Right cardiac atrium (tissue), 5 donors: Measurements from ENCODE around the gene GLMP. TPM values are rescaled to one million over a fixed set of nuclear protein-coding genes. Genes with fewer than 3 reads are reported as not detected.

ENCODE experiments used
- ATAC-seq, 2 donors: fragments of 200-7000 bp; cut with Tn5 transposase; one replicate each; pipeline versions ENCODE4 v1.8.0 to v1.9.1; 2020; ENCODE audit warnings: moderate library complexity in 2 of 2, mild to moderate bottlenecking in 1 of 2
- DNase-seq, 3 donors: peaks; one replicate each; pipeline ENCODE4 v3.0.0-alpha.2; 2020
- H3K27ac ChIP-seq: one replicate; pipeline ENCODE4 v1.5.1; 2013; ENCODE audit warnings: mild to moderate bottlenecking, low read length, control low read depth, moderate library complexity
- H3K27me3 ChIP-seq: one replicate; pipeline ENCODE4 v1.6.1; 2013; ENCODE audit not compliant: control insufficient read depth, insufficient read depth
- H3K4me1 ChIP-seq: one replicate; pipeline ENCODE4 v1.6.1; 2013; ENCODE audit warnings: low read length; ENCODE audit not compliant: control insufficient read depth, insufficient read depth
- H3K4me3 ChIP-seq: one replicate; pipeline ENCODE4 v1.5.1; 2013; ENCODE audit warnings: low read length, control low read depth
- H3K9me3 ChIP-seq: one replicate; pipeline ENCODE4 v1.6.1; 2013; ENCODE audit warnings: low read length; ENCODE audit not compliant: control insufficient read depth
- WGBS: extraction: QIAGEN DNeasy Blood & Tissue Kit; methylation state at CpG from one replicate; pipeline ENCODE4 v1.1.7; 2013; 5-methylcytosine and 5-hydroxymethylcytosine counted together
- intact Hi-C, 4 donors: fragments of 100-400 bp; cut with DNase I; formaldehyde crosslinking; loops; one replicate each; pipeline versions ENCODE4 v1.11.0 to v1.14.0; 2022 to 2023
- polyA plus RNA-seq: library from polyadenylated mRNA; stranded (reverse); fragments of 200-250 nt; gene quantifications from one replicate; pipeline ENCODE4 v1.2.3, GENCODE V29; 2013
- total RNA-seq, 4 donors: library from RNA; stranded (reverse); fragmentation: NEBNext Ultra II Directional; extraction: Animal tissue kit (Norgen Biotek cat#: 25700); gene quantifications; one replicate each; pipeline ENCODE4 v1.2.1, GENCODE V29; 2021
- donor health status: healthy with polysubstance abuse.
- donor health status: DM: no; HTN: yes; CAD: no.
- donor health status: DM: no; HTN: no; CAD: no.
- donor health status: DM: no; HTN: yes; CAD: no; lungs with severe emphysema.
- donor health status: DM: yes; HTN: yes; CAD: no.

The GLMP gene
- total and polyA plus RNA-seq, 5 donors, result 19.8 to 28.4 (median 23.9) TPM

DNA sequence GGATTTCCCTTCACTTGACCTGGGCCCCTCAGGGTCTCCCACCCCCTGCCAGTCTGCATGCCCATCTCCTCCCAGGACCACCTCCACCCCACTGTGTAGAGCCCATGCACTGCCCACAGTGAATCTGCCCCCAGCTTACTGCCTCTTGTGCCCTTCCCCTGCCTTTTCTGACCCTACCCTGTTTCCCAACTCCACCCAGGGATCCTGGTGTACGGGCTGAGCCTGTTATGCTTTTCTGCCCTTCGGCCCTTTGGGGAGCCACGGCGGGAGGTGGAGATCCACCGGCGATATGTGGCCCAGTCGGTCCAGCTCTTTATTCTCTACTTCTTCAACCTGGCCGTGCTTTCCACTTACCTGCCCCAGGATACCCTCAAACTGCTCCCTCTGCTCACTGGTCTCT is 9.4 kb downstream of the GLMP start:
- no peaks in the 10 kb centered on the region for H3K9me3 ChIP-seq
- ATAC-seq (no peak), DNase-seq (no peak)
- no peak overlapping the region for H3K27ac ChIP-seq
- peaks cover 12% of the 10 kb centered on the region for H3K4me1 ChIP-seq
- intact Hi-C loops, result no loop called here
- H3K4me3 ChIP-seq, result no peak overlapping the region
- no peaks in the 10 kb centered on the region for H3K27me3 ChIP-seq
- 95% methylated on average over 8 of the region's 8 CpGs for WGBS

- WGBS, result 89% methylated on average over 21 of the region's 21 CpGs
- no peaks in the 10 kb centered on the region for H3K27me3 ChIP-seq
- DNase-seq (no peak), ATAC-seq (no peak)
- no peaks in the 10 kb centered on the region for H3K9me3 ChIP-seq
- peaks cover 12% of the 10 kb centered on the region for H3K4me1 ChIP-seq
- no peak overlapping the region for H3K27ac ChIP-seq
- intact Hi-C loops, result no loop called here
- no peak overlapping the region for H3K4me3 ChIP-seq
Observed at GRCh38 chr1:156285437-156285836, 10.0 kb downstream of the GLMP start.

GRCh38 chr1:156284757-156285156 is 10.7 kb downstream of the GLMP start:
- intact Hi-C loops, result no loop called here
- peaks cover 16% of the 10 kb centered on the region for H3K4me1 ChIP-seq

GRCh38 chr1:156284112-156284511 is 11.4 kb downstream of the GLMP start, which contains the start of gene TMEM79:
Gene TMEM79 (plus strand): TSS chr1:156284325. CDS start chr1:156285227, 902 bp downstream.
- WGBS, result 90% methylated on average over 7 of the region's 7 CpGs
- Histone ChIP-seq H3K27ac (no peak within 1 kb of the TSS), H3K27me3 (no peaks in the 10 kb centered on the region), H3K4me3 (peak within 1 kb of the TSS; percentile 74), H3K9me3 (no peaks in the 10 kb centered on the region), H3K4me1 (peaks cover 16% of the 10 kb centered on the region)
- intact Hi-C loops, result no loop called here
- DNase-seq, result no peak
- no peak for ATAC-seq

More at GRCh38 chr1:156284757-156285156, 10.7 kb downstream of the GLMP start:
- no peak for ATAC-seq
- H3K27ac ChIP-seq, result no peak overlapping the region
- H3K4me3 ChIP-seq, result no peak overlapping the region
- no peaks in the 10 kb centered on the region for H3K27me3 ChIP-seq
- 73% methylated on average over 4 of the region's 4 CpGs for WGBS
- DNase-seq, result no peak
- H3K9me3 ChIP-seq, result no peaks in the 10 kb centered on the region

- Histone ChIP-seq H3K4me3 (peak overlapping the region; percentile 74), H3K27ac (no peak overlapping the region), H3K4me1 (peaks cover 16% of the 10 kb centered on the region), H3K9me3 (no peaks in the 10 kb centered on the region), H3K27me3 (no peaks in the 10 kb centered on the region)
- no peak for DNase-seq
- intact Hi-C loops, result no loop called here
- WGBS, result 87% methylated on average over 1 of the region's 1 CpG
- ATAC-seq, result no peak
Observed at GRCh38 chr1:156283521-156283920, 12.0 kb downstream of the GLMP start.

DNA sequence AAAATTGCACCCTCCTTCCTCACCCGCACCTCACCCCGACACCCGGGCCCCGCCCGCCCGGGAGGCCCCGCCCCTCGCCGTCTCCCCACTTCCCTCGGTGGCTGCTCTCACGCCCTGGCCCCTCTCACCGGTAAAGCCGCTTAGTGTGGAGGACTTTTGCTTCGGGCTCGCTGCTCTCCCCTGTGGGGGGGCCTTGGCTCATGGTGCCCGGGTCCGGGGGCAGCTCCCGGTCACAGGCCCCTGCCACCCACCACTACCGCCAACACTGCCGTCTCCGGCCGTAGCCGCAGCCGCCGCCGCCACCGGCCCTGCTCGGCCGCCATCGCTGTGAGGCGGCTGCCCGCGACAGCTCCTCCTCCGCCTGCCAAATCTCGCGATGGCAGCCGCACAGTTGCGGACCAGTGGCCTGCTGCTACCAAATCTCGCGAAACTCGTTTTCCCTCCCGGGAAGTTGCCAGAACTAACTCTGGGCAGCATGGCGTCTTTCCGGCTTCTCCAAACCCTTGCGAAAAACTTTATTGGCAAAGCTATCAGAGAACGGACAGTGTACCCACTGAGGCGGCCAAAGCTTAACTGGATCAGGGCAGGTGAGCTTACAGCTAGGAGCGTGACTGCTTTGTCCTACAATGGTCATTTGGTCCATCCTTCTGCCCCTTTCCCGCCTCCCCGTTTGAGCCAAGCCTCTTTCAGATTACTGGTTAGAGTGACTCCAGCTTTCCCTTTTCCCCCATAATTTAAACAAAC is 12.8 kb downstream of the GLMP start, which contains the start of gene SMG5:
Gene SMG5, minus strand, starts transcription at position 347 of the 744 bp plus-strand sequence. Its CDS starts 145 bp downstream, at position 202.
- Histone ChIP-seq H3K27ac (peak within 1 kb of the TSS; percentile 91), H3K4me1 (peaks cover 16% of the 10 kb centered on the region), H3K4me3 (peak within 1 kb of the TSS; percentile 74), H3K27me3 (no peaks in the 10 kb centered on the region), H3K9me3 (no peaks in the 10 kb centered on the region)
- intact Hi-C loops, result no loop called here
- under 1% methylated on average over 50 of the region's 50 CpGs for WGBS
- peak; percentile 94 to 95 for ATAC-seq
- DNase-seq, result peak; percentile 98

DNA sequence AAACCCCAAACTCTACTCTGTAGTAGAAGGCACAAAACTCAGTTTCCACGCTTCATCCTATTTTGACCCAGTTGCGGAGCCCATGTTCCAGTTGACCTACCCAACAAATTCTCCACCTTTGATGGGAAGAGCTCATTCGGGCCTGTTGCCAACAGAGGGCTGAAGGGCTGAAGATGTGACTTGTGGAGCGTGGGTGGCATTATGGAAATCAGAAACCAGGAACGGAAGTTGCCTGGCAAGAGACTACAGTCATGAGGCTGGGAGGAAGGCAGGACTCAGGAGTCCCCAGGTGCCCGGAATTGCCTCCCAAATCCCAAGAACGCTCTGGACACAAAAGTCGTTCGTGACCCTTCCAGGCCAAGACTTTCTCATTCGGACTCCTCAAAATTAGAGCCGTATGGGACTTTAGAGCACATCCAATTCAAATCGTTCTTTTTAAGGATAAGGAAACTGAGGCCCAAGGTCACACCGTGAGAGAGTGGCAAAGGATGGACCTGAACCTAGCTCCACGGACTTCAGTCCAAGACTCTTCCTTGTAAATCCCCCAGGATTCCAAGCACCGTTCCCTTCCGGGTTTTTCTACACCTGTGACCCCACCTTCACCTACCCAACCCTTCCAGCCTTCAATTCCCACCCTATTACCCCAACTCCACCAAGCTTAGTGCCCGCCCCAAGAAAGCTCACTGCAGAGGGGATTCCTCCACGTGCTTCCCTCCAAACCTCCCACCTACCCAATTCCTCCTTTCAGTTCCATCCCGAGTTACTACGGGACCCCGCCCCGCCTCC is 13.6 kb downstream of the GLMP start:
- Histone ChIP-seq H3K27ac (peak overlapping the region; percentile 91), H3K4me3 (peak overlapping the region; percentile 74), H3K4me1 (peaks cover 16% of the 10 kb centered on the region), H3K27me3 (no peaks in the 10 kb centered on the region), H3K9me3 (no peaks in the 10 kb centered on the region)
- DNase-seq (no peak), ATAC-seq (peak in 1 of 2 donors; percentile 1)
- 5% methylated on average over 22 of the region's 22 CpGs for WGBS
- intact Hi-C loops, result no loop called here

DNA sequence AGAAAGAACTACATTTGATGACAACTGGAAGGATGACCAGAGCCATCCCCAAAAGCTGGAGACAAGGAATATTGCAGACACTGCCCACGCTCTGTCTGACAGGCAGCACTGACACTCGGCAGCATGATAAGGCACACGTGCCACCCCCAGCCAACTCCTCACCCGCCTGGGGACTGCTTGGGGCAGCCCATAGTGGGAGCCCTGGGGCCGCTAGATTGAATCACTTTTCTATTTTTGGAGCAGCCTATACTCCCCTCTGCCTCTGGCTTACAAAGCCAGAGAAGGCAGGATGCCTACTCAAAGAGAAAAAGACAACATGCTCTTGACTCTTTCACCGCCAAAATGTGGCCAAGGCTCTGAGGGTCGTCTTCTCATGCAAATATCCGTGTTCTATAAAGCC is 14.2 kb downstream of the GLMP start:
- ATAC-seq (peak; percentile 70 to 74), DNase-seq (peak; percentile 65 to 83 (median 78))
- Histone ChIP-seq H3K27me3 (no peaks in the 10 kb centered on the region), H3K4me1 (peaks cover 16% of the 10 kb centered on the region), H3K4me3 (peak overlapping the region; percentile 74), H3K9me3 (no peaks in the 10 kb centered on the region), H3K27ac (peak overlapping the region; percentile 91)
- intact Hi-C loops, result no loop called here
- 13% methylated on average over 8 of the region's 8 CpGs for WGBS

DNA sequence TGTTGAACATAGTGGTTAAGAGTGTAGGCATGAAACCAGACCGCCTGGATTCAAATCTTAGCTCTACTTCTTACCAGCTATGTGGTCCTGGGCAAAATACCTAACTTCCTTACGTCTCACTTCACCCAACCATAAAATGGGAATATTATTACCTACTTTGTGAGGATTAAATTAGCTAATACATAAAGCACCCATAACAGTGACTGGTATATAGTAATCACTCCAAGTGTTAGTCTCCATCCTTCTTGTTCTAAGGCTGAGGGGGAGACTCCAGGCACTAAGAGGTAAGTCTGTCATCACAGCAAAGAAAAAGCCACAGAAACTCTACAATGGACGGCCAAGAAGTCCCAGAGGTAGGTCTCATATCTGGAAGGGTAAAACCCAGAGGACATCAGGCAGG is 15.6 kb downstream of the GLMP start:
- Histone ChIP-seq H3K4me3 (no peak overlapping the region), H3K27ac (no peak overlapping the region), H3K9me3 (no peaks in the 10 kb centered on the region), H3K27me3 (no peaks in the 10 kb centered on the region), H3K4me1 (peaks cover 16% of the 10 kb centered on the region)
- no peak for ATAC-seq
- 87% methylated on average over 3 of the region's 3 CpGs for WGBS
- intact Hi-C loops, result no loop called here
- DNase-seq, result no peak

GRCh38 chr1:156276966-156277381 is 18.5 kb downstream of the GLMP start:
- peaks cover 11% of the 10 kb centered on the region for H3K4me1 ChIP-seq
- no peak overlapping the region for H3K4me3 ChIP-seq
- DNase-seq, result no peak
- no peaks in the 10 kb centered on the region for H3K9me3 ChIP-seq
- H3K27ac ChIP-seq, result no peak overlapping the region
- intact Hi-C loops, result no loop called here
- WGBS, result 63% methylated on average over 6 of the region's 6 CpGs
- no peak for ATAC-seq
- no peaks in the 10 kb centered on the region for H3K27me3 ChIP-seq

DNA sequence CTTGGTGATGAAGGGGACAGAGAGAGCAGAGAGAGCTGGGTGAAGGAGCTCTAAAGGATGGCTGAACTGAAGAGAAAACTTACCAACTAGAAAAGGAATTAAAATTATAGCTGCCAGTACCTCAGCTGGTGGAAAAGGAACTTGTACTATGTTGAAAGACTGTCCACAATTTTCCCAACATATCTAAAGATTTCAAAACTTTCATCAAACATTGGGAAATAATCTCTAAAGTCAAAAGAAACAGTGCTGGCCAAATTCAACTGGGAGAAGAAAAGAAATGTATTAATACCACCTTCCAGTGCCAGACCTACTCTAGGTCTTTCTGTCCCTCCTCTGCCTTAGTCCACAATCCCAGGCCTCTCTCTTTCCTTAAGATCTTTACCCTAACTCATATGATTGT is 18.9 kb downstream of the GLMP start:
- intact Hi-C loops, result no loop called here
- Histone ChIP-seq H3K4me3 (no peak overlapping the region), H3K27me3 (no peaks in the 10 kb centered on the region), H3K4me1 (peaks cover 9% of the 10 kb centered on the region), H3K9me3 (no peaks in the 10 kb centered on the region), H3K27ac (no peak overlapping the region)
- no peak for ATAC-seq
- no peak for DNase-seq
